ENCODE measurements around the gene PIK3AP1.
"Not testable (repeated sequence)": the region's sequence is repeated elsewhere in the genome, so short reads cannot be mapped to it uniquely, and the experiment has no call there.

DNA sequence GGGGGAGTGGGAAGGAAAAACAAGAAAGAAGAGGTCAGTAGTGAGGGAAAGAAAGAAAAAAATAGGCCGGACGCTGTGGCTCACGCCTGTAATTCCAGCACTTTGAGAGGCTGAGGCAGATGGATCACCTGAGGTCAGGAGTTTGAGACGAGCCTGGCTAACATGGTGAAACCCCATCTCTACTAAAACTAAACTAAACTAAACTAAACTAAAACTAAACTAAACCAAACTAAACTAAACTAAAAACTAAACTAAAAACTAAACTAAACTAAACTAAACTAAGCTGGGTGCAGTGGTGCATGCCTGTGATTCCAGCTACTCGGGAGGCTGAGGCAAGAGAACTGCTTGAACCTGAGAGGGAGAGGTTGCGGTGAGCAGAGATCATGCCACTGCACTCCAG, 22.0 kb downstream of the PIK3AP1 start:
- TF ChIP-seq, protein P1, sequence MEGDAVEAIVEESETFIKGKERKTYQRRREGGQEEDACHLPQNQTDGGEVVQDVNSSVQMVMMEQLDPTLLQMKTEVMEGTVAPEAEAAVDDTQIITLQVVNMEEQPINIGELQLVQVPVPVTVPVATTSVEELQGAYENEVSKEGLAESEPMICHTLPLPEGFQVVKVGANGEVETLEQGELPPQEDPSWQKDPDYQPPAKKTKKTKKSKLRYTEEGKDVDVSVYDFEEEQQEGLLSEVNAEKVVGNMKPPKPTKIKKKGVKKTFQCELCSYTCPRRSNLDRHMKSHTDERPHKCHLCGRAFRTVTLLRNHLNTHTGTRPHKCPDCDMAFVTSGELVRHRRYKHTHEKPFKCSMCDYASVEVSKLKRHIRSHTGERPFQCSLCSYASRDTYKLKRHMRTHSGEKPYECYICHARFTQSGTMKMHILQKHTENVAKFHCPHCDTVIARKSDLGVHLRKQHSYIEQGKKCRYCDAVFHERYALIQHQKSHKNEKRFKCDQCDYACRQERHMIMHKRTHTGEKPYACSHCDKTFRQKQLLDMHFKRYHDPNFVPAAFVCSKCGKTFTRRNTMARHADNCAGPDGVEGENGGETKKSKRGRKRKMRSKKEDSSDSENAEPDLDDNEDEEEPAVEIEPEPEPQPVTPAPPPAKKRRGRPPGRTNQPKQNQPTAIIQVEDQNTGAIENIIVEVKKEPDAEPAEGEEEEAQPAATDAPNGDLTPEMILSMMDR (IDR thresholded peaks at IDR 0.05), result not testable (repeated sequence)
- not testable (repeated sequence) for TF ChIP-seq POLR2A, EP300 (IDR thresholded peaks at IDR 0.05)

Data from upper lobe of left lung (tissue), 4 donors.